GM21825 (cell line): ENCODE measurements around the gene KCNH3.
"Not testable (repeated sequence)": the region's sequence is repeated elsewhere in the genome, so short reads cannot be mapped to it uniquely, and the experiment has no call there.

Experiments
- ATAC-seq: cut with Tn5 transposase; IDR thresholded peaks from one replicate; pipeline ENCODE4 v1.9.1; 2021; ENCODE audit warnings: mild to moderate bottlenecking, moderate library complexity; ENCODE audit not compliant: unreplicated experiment

The KCNH3 gene

DNA sequence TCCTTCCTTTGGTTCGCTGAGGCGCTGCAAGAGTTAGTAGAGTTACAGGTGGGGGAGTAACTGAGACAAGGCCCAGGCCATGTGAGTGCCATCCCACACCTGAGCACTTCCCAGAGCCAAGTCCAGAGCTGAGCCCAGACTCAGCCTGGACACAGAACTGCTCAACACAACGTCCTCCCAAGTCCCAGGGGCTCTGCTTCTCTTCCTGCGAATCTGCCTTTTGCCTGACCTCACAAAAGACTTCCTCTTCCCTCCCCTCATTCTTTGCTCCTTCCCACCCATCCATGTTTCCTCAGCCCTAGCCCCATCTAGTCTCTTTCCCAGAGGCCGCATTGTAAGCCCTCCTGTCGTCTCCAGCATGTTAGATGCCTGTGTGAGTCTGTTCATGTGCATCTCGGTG lies 45.8 kb downstream of the KCNH3 start:
- ATAC-seq: no peak

DNA sequence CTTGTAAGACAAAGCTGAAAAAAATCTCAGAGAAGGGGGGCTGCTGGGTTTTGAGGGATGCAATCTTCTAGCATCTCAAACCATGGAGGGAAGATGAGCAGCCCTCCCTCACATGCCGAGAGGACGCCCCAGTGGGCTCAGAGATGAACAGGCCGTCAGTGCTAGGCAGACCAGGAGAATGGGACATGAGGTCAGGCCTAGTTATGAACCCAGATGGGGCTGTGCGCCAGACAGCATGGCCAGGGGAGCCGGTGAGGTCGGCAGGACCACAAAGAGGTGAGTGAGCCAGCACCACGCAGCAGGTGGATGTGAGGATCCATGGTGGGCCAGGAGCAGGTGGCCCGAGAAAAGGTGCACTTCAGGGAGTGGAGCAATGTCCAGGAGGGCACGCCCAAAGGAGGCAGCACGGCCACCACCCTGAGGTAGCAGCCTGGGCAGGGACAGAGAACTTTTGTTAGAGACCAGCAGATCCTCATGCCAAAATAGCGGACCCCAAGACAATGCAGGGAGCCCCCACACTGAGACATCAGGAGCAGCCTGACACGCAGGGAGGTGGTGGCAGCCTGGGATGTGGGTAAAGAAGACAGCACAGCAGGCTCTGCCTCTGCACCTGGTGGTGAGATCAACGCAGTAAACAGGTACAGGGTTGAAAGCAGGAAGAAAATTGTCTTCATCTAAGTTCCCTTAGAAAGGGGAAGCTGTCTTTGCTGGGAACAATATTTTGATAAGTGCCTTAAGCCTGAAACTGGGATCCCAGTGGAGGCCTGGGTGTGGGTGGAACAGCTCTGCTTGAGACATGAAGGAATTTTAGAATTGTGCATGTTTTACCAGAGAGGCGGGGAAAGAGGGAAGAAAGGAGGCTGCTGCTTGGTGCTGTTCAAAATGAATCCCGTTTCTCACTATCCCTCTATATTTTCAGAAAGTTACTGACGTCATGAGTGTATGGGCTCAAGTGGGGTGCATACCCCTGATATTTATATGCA lies 46.9 kb downstream of the KCNH3 start:
- ATAC-seq: no peak

DNA sequence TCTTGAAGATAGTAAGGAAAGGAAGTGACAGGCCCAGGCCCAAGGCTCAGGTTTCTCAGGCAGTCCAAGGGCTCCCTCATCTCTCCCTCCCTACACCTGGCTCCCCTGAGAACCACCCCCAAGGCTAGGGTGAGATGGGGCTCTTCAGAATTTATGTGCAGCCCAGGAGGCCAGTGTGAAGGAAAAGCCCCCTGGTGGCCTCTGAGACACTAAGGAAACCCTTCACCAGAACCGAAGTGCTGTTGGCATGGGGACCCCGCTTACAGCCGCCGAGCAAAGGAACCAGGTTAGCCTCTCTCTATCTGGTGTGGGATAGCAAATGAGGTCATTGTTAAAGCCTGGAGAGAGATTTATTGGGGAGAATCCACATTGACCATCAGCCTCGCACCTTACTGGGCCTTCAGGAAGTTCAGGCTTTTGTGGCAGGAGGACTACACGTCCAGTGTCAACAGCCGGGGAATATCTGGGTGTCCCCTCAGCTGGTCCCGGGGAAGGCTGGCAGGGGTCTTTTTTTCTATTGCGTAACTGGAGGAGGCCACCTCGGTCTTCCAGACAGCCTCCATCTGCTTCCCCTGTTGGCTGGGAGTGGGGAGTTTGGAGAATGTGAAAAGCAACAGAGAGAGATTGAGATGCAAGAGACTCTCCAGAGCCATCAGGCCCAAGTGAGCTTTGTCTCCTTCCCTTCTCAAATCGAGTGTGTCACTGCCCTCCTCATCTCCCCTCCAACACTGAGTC lies 48.5 kb downstream of the KCNH3 start:
- no peak for ATAC-seq

DNA sequence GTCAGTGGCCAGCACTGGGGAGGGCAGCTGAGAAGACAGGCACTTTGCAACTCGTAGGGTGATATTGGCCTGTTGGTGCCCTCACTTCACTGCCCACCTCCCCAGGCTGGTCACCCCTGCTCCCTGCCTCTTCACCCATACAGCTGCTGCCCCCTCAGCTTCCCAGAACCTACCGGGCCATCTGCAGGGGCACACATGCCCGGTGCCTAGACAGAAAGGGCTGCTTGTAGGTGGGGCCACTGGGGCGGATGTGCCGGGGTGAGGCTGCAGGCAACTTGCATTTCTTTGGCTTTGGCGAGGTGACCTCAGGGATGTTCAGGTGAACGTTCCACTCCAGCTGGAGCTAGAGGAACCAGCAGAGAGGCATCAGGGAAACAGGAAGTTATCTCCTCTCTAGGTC lies 49.5 kb downstream of the KCNH3 start:
- no peak for ATAC-seq

DNA sequence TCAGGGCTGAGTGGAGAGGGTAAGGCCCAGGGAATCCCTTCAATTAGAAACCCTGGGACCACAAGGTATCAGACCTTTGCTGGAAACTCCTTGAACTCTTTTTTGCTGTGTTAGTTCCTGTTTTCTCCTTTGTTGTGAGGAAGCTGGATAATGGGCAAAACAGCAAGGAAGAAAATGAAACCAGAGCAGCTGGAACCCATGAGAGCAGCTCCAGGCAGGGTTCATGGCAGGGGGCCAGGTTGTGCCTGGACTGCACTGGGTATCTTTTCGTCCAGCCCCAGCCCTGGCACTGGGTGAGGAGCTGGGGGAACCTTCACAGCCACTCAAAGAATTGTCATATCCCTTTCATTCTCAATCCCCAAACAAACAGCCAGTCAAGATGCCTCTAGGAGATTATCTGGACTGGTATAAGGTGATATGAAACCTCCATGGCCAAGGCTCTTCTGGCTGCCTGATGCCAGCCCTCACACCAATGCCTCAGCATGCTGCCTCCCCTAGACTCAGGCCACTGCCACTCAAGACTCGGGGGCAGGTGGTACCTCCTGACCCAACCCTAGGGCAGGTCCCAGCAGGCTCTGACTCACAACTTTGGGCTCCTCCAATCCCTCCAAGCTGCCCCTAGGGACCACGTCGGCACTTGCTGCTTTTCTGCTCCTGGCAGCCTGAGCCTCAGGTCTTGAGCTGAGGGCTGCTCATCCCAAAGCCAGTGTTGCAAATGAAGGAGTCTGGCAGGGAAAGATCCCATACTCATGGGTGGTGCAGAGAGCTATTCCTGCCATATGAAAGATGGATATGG lies 50.1 kb downstream of the KCNH3 start:
- ATAC-seq: no peak

DNA sequence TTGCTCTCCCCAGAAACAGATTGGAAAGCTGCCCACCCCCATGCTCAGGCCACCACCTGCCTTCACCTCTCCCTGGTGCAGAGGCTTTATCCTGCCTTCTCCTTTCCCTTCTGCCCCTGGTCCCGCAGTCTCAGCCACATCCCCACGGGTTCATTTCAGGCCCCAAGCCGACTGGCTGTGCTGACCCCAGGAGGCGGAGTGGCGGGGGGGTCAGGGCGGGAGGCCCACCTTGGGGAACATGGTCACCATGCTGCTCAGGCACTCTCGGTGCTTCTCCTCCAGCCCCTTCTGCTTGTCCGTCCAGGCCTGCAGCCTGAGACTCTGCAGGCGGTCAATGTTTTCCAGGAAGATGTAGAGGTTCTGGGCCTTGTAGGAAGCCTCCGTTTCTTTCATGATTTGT lies 59.7 kb downstream of the KCNH3 start:
- no peak for ATAC-seq

DNA sequence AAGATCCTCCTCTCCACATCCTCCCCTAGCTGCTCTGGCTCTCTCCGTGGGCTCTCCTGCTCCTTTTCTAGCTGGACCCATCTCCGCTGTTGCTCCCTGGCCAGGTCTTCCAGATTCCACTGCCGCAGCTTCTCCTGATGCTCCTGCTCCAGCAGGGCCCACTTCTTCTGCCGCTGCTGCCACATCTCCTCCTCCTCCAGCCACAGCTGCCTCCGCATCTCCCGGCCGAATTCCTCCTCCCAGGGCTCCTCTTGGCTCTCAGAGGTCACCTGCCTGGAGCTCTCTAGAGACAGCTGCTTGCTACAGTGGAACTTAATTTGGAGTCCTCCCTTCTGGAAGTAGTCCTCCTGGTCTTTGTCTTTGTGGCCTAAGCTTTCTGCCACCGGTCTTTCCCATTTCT lies 61.1 kb downstream of the KCNH3 start:
- no peak for ATAC-seq

DNA sequence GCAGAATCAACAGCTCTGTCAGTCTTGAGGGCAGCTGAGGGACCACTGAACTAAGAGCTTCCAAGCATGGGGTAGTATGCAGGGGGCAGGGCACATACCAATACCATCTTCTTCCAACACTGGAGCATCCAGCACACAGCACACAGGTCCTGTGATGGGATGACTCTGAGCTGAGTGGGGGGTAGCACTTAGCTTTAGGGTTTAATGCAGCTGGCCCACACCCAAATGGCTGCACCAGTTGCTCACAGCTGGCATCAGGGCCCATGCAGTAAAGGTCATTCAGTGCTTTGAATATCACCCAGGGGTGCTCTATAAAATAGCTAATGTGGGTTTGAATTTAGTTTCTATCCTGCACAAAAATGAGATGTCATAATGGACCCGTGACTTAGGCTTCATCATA lies 64.9 kb downstream of the KCNH3 start:
- no peak for ATAC-seq

DNA sequence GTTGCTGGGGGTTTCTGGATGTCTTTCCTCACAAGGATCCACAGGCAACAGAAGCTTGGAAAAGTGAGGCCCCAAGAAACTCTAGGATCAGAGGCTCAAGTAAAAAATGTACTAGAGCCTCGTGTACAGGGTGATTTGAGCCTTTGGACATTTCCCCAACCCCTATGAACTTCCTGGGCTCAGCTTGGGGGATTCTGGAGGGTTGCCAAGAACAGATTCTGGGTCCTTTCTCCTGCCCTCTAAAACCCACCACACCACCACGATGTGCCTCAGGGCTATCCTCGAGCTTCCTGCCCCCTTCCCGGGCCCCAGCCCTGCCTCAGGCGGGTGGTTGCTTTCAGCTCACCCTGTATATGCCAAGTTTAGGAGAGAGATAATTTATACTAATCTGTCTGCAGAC lies 66.0 kb downstream of the KCNH3 start:
- no peak for ATAC-seq

DNA sequence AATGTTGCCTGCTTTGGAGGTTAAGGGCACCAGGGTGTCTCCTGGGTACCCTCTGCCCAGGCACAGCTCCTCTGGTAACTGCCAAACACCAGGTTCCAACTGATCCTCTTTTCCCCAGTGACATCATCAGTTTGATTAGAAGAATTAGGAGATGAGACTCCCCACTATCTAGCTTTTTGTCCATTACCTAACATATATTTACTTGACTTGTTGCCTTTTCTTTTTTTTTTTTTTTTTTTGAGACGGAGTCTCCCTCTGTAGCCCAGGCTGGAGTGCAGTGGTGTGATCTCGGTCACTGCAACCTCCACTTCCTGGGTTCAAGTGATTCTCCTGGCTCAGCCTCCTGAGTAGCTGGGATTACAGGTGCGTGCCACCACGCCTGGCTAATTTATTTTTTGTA lies 66.7 kb downstream of the KCNH3 start, which contains the start of gene FAM186B:
TSS of gene FAM186B (minus strand) at position 101 of the 400 bp plus-strand sequence. CDS start 162 bp downstream, outside the sequence.
- ATAC-seq: not testable (repeated sequence)
